SK-N-DZ (cell line): Measurements from ENCODE around the gene MAP4K4.
A peak's percentile ranks its signal among the peaks of the same experiment; 100 is the strongest.

Experiments used
- DNase-seq: peaks from one replicate; pipeline ENCODE4 v3.0.0-alpha.2; 2015; ENCODE audit warnings: low spot score

Gene MAP4K4

DNA sequence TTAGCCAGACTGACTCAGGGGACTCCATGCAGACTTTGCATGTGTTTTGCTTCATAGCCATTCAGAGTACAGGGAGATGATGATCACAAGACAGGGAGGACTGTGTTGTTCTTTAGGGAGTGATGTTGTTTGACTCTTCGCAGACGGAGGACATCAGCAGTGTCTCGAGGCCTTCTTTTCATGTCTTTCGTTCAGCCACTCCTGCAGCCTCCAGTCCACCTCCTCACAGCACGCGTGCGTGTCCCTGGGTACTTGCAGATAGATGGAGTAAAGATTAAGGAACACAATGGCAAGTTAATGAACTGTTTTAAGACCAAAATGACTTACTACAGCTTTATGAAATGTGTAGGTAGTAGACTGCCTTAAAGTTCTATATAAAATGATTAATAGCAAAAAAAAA lies 114.7 kb downstream of the MAP4K4 start:
- DNase-seq = no peak

DNA sequence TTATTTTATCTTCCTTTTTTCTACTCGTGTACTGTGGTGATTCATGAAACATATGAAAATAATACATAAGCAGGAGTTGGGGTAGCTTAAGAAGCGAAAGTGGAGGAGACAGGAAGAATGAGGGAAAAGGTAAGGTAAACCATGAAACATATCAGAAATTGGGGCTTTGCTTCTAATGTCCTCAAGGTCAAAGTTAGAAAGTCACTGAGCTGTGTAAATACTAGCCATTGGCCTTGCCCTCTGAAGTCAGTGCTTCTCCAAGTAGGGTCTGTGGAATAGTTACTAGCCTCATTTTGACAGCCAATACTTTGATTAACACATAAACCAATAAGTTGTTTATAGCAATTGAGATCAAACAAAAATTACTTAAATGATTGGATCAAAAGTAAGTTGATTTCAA lies 117.2 kb downstream of the MAP4K4 start:
- no peak for DNase-seq

DNA sequence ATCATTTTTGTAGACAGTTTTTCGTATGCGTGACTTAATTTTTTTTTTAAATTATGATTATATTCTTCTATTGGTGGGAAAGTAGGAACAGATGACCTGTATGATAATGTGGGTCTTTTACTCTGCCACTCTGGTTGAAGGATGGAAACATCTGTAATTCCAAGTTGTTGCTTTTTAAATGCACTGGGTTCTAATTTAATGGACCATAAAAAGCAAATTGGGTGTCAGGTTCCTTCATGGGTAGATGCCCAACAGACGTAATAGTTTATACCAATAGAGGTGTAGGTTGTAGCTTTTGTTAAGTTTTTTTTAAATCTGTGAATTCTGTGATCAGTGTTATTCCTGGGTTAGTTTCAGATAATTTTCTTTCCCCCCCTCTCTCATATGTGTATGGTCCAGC lies 117.6 kb downstream of the MAP4K4 start:
- DNase-seq = no peak

DNA sequence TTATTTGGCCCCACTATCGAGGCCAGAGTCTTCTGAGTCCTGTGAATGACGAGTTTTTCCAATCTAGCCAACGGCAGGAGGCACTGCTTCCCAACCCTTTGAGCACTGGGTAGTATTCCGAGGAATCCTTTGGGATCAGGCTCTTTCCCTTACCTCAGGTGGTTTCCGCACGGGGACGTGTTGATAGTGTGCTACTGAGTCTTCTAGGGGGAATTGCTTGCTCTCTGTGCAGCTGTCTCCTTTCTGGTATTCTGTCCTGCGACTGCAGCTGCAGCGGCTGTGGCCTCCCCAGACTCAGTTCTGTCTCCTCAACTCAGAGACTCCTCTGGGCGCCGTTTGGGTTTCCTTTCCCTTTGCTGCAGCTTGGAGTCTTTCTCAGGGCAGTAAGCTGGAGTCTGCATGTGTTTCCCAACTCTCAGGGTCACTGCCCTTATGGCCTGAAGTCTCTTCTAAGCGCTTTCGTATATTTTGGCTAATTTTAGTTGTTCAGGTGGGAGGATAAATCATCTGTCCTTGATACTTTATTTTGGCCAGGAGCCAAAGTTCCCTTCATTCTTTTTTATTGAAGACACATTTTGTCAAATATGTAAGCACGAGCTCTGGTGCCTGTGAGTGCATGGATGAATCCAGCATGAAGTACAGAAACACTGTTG lies 118.4 kb downstream of the MAP4K4 start:
- DNase-seq = no peak

DNA sequence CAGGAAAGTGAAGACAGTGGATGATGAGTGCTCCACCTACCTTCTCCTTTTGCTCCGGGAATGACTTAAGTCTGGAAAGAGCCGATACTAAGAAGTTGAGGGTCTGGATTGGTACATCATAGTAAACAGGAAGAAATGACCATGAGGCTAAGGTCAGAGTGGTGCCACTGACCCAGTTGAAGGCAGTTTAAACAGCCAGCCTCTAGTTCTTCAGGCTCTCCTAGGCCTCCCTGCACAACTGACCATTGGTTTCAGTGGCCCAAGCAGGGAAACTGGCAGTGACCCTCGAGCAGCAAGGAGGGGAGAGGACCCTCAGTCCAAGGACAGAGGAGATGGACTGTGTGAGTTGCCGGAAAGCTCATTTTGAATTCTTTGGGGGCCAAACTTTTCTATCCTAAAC lies 119.1 kb downstream of the MAP4K4 start:
- no peak for DNase-seq

DNA sequence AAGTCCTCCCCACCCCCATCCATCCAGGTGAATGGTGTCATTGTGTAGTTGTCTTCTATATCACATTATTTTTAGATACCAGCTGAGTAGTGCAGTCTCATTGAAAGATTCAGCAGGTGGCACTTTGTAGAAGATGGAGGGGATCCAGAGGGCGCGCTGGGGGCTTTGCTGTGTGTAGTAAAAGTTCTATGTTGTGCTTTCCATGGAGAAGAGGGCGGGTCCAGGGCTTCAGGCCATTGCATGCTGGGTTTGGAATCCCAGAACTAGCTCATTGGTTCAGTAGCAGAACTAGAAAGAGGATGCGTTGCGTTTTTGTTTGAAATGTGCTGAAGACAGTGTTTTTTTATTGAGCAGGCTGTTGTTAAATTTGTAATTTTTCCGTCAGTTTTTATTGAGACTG lies 120.0 kb downstream of the MAP4K4 start:
- no peak for DNase-seq

DNA sequence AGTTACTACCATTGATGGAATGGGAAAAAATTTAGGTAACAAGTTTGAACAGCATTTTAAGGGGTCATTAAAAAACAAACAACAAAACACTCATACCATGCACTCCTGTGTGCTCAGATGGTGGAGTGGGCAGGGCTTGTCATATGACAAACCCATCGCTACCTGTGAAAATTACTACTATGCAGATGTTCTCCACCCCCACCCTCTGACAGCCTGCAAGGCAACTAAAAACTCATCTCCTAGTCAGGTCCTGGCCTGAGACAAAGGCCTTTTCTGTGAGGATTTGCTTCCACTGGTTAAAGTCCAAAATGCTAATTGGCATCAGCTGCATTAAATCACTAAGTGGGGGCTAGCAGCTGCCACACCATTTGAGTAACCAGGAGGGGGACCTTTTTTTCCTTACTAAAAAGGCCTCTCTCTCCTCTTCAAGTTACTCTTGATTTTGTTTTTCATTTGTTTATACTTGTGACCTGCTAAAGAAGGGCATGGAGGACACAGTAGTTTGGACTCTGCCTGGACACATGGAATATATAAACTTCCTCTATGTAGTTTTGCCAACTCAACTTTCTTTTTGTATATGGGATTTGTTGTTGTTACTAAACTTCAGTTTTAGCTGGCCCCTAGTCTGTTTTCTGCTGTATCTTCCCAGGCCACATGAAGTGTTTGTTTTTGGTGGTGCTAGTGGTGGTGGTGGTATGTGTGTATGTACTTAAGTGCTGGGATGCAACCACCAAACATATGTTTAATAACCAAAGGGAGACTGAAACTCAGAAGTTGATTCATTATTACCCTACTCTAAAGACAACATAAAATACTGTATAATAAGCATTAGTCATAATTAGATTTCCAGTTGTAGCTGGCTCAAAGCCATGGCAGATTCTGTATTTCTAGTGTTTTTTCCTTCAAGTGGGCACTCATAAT lies 121.3 kb downstream of the MAP4K4 start:
- no peak for DNase-seq

DNA sequence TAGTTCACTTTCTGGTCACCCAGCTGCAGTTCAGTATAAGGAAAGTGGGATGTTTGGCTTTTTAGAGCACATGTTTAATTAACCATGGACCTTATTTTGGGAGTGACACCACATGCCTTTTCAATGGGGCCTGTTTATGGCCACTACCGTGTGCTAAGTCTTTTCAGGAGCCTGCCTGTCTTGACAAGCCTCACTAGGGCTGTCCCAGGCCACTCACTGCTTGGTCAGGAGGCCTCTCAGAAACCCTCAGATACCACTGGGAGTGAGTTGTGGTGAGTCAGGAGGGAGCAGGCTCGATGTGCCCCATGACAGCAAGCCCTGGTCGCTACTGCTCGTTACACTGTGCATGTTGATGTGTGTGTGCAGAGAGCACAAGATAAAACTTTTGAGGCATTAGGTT lies 123.0 kb downstream of the MAP4K4 start:
- no peak for DNase-seq

DNA sequence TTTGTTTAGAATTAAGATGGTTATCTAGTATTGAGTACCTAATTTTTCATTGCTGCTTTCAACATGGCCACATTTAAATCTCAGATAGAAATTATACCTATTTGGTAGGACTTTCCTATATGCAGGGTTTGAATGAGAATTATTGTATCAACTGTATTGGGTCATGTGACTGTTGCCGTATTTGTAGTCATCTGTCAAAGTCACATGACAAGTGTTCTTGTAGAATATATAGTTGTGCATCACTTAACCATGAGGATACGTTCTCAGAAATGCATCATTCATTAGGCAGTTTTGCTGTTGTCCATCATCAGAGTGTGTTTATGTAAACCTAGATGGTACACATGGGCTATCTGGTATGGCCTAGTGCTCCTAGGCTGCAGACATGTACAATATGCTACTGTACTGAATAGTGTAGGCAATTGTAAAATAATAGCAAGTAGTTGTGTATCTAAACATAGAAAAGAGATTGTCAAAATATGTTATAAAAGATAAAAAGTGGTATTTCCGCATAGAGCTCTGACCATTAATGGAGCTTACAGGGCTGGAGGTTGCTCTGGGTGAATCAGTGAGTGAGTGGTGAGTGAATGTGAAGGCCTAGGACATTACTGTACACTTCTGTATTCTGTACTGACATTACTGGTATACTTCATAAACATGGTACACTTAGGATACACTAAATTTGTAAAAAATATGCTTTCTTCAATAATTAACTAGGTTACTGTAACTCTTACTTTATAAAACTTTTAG lies 123.7 kb downstream of the MAP4K4 start:
- DNase-seq = no peak

DNA sequence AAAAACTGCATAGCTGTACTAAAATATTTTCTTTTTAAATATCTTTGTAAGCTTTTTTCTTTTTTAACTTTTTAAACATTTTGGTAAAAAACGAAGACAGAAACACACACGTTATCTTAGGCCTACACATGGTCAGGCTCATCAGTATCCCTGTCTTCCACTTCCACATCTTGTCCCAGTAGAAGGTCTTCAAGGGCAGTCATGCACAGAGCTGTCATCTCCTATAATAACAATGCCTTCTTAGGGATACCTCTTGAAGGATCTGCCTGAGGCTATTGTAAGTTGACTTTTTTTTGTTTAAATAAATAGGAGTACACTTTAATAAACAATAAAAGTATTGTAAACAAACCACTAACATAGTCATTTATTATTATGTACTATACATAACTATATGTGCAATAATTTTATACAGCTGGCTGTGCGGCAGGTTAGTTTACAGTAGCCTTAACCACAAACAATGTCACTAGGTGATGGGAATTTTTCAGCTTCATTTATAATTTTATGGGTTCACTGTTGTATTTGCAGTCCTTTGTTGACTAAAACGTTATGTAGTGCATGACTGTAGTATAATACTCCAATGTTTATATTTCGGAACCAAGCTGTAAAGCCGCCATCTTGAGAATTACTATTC lies 124.4 kb downstream of the MAP4K4 start:
- no peak for DNase-seq

DNA sequence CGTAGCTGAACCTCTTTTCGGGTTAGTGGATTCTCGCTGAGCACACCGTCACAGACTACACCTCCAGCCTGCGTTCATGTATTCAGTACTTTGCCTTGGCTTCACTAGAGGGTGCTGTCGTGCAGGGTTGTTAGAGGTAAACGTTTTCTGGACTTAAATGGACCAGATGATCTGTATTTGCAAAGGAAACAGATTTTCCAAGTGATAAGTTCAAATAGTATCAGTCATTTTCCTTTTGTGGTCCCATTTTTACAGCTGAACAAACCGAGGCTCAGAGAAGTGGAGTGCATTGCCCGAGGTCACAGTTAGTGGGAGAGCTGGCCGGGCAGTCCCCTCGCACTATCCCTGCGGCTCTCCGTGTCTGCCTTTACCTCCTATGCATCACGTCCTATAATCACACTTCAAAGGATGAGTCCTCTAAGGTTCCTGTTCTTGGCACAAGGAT lies 125.9 kb downstream of the MAP4K4 start:
- peak; percentile 40 for DNase-seq

DNA sequence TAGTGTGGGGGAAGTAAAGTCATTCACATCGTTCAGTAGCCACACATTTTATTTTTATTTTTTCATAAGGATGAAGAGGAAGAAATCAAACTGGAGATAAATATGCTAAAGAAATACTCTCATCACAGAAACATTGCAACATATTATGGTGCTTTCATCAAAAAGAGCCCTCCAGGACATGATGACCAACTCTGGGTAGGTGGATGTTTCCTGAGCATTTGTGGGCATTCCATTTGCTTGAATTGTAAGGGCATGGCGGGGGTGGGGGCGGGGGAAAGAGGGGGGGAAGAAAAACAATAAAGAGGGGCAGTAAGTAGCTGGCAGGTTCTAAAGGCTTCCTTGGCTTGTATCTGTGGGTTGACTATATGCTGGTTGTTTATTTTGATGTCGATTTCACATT lies 126.4 kb downstream of the MAP4K4 start:
- DNase-seq = no peak

DNA sequence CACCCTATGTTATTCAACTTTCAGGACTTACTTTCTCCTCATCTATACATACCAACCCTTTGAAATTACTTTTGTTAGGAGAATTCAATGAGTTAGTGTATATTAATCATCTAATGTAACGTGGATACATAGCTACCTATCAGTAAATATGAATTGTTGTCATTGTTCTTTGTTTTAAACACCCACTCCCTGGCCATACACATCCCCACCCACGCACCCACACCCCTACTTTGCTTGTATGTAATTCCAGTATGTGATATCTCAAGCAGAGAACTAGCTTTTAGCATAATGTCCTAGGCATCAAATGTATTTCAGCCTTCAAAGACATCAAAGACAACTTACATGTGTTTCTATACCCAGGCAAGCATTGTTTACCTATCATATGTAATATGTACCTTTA lies 129.2 kb downstream of the MAP4K4 start:
- no peak for DNase-seq

DNA sequence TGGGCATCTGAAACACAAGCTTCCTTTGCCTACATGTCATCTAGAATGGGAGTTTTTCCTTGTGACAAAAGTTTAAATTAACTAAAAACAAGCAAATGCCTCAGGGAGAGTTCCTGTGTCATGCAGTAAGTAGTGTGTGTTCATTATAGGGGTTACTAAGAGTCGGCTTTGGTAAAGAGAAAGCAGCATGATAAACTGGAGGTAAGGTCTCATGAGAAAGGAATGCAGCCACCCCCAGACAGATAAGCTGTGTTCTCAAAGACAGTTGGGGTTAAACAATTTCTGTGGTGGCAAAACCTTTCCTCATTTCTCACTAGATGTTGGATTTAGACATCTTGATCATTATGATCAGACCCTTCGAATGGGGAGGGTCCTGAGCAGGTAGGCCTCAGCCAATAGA lies 129.7 kb downstream of the MAP4K4 start:
- no peak for DNase-seq

DNA sequence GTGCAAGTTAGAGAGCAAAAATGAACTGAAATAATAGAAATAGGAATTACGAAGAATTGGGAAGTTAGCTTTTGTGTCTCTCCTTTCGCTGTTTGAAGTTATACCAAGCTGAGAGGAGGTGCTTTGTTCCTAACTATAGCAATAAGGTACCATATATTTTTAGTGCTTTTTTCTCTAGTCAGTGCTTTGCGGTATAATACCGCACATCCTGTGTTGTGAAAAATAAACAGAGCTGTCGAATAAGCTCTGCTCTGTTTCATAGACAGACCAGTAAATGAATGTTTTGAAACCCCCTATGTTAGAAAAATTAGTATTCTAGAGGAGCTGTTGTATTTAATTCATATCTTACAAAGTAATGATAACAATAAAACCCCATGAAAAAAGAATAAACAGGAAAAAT lies 130.8 kb downstream of the MAP4K4 start:
- no peak for DNase-seq

DNA sequence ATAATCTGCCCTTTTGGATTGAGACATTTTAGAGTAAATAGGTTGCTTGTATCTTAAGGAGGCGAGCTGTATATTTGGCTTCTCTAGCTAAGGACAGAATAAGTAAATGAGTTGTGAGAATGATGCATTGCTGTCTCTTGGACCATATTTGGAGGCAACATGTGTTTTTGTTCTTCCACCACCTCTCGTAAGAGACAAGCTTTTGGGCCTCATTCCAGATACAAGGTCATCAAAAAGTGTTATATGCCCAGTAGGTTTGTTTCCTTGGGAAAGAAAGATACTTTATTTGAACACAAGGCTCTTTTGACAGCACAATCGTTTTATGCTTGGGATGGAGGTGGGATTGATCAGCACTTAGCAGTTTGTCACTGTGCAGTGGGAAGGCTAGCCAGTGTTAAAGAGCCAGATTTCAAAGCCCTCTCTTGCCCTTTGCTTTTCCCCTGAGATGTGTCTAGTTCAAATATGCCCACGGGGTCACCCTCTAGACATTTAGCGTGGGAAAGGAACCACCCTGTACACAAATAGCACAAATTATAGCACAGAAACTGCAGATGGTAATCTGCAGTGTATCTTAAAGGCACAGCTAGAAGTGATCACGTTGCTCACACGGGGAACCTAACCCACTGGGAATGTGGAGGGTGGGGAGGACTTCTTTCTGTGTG lies 131.3 kb downstream of the MAP4K4 start:
- no peak for DNase-seq

DNA sequence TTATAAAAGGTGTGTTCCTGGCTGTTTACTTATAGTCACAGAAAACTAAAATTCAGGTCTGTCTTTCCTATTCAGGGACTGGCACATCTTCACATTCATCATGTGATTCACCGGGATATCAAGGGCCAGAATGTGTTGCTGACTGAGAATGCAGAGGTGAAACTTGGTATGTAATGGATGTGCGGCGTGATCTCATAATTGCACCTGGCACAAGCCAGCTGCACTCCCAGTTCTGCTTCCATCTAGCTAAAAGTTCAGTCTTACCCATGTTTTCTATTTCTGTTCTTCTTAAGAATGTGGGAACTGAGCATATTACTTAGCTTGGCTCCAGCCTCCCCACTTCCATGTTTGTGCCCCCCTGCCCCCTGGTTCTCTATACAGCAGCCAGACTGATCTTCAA lies 131.9 kb downstream of the MAP4K4 start:
- DNase-seq = no peak

DNA sequence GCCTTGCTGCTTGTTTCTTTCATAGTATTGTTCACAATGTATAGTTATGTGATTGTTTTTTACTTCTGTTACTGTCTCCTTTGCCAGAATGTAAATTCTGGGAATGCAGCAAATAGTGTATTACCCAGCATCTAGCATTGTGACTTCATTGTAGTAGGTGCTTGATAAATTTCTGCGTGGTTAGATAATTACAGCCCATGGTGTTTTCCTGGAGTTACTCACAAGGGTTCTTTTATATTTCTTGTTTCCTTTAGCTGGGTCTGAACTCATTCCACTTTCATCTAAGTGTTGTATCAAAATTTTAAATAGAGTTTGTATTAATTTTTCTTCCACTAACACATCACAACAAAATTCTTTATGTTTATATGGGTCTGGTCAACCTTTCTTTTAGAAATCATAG lies 132.6 kb downstream of the MAP4K4 start:
- no peak for DNase-seq

DNA sequence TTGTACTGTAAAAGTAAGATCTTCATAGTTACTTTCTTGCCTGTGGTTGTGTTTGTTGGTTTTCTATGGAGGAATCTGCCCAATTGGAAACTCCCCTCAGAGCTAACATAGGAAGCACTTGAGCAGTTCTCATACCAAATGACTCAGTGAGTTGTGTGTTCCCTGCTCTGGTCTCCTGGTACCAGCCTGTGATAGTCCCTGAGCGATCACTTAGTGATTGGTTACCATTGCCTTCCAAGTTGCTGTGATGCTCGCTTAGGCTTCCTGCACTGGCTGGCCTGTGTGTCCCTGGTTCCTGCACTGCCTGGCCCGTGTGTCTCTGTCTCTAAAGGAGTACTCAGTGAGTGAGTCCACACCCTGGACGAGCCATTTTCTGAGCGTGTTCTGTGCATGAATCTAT lies 133.0 kb downstream of the MAP4K4 start:
- DNase-seq = no peak

DNA sequence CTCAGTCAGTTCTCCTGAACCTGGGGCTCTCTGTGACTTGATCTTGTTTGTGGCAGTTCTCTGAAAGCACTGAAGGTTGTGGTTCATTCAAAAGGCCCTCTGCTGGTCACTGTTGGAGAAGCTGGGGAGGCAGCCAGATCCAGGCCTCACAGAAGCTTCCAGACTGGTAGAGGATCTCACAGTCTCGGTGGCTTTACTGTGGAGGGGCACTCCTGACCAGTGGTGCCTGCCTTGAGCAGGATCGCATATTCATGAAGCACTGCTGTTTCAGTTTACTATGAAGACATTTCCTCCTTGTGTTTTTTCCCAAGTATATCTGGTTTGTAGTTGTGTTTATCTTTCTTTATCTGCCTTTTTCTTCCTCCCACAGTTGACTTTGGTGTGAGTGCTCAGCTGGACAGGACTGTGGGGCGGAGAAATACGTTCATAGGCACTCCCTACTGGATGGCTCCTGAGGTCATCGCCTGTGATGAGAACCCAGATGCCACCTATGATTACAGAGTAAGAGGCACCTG lies 133.9 kb downstream of the MAP4K4 start:
- peak; percentile 62 for DNase-seq

DNA sequence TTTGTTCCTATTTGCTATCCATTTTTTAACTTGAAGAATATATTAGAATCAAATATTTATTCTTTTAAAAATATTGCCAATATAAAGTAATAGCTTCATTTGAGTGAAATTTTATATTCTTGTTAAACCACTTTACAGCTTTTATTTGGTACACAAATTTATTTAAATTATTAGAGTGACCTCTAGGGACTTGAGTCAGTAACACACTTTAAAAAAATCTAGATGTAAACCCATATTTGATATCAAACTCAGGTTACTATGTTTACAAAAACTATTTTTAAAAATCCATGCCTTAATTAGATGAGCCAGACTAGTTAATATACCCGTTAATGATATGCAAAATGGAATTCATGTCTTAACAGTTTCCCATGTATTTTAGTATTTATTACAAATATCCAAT lies 134.6 kb downstream of the MAP4K4 start:
- no peak for DNase-seq
